ENCODE data around the gene METTL9. TPM values are rescaled to one million over a fixed set of nuclear protein-coding genes. Genes with fewer than 3 reads are reported as not detected.

Gene METTL9
- total and polyA plus RNA-seq, 9 of the 15 experiments (the other 6 are each of a cell fraction or from before 2014, with no cell fraction given), result 12.2 to 107 (median 79.1) TPM

GRCh38 chr16:21620592-21620991 lies 21.2 kb downstream of the METTL9 start:
- H3K4me2 ChIP-seq (ENCODE audit: insufficient read depth, low read length), result no peak overlapping the region
- BruUV-seq (replicated peaks), result no TSS peak
- no peak overlapping the region for H3K4me3 ChIP-seq
- no peak overlapping the region for H3K27ac ChIP-seq (ENCODE audit: extremely low read depth, low read depth, low read length)
- peaks cover 41% of the 10 kb centered on the region for H3K36me3 ChIP-seq (ENCODE audit: control insufficient read depth, insufficient read depth, low read length)
- peaks cover 0 to 6% of the 10 kb centered on the region in 2 experiments; a peak in 3 of 5 replicates for H3K4me1 ChIP-seq (replicated peaks in 1 of 2; ENCODE audit: control insufficient read depth in 2 of 2, insufficient read depth in 2 of 2, low read length in 2 of 2)
- in situ Hi-C loops (cut with MboI), result no loop called here
- intact Hi-C loops (cut with micrococcal nuclease), result no loop called here
- no peaks in the 10 kb centered on the region for H3K9me1 ChIP-seq (ENCODE audit: control insufficient read depth, insufficient read depth, low read length)
- no peak for TF ChIP-seq NCOR1 (IDR thresholded peaks at IDR 0.05)
- TF ChIP-seq PRPF4 (IDR thresholded peaks at IDR 0.05; ENCODE audit: insufficient read depth, low read depth, low read length, poor library complexity, severe bottlenecking), result no peak
- no peak for TF ChIP-seq SRSF1 (IDR thresholded peaks at IDR 0.05; ENCODE audit: low read depth, low read length)
- TF ChIP-seq NFE2 (IDR thresholded peaks at IDR 0.05; ENCODE audit: low read depth), result no peak
- H3K27me3 ChIP-seq (ENCODE audit: control insufficient read depth in 2 of 2, insufficient read depth in 2 of 2, low read length in 2 of 2), result no peaks in the 10 kb centered on the region
- POLR2A ChIA-PET, result interaction anchor here (1.2 to 2.3 kb wide), 4 partner anchors 9 to 20 kb away, joined by 3 to 8 read pairs (median 4); no protein-coding TSS in a partner anchor
- no peak for FAIRE-seq
- H2AFZ ChIP-seq (ENCODE audit: low read depth, low read length), result no peak overlapping the region
- H3K9me3 ChIP-seq (replicated peaks; ENCODE audit: control insufficient read depth, insufficient read depth, low read depth, low read length), result no peaks in the 10 kb centered on the region
- no peak for DNase-seq (ENCODE audit: extremely low read depth in 1 of 4, low spot score in 3 of 4)
- H4K20me1 ChIP-seq (replicated peaks; ENCODE audit: control insufficient read depth, insufficient read depth, low read length), result 0 out of 2 replicates have a peak, but pooled peaks cover 3% of the 10 kb centered on the region
- no peak overlapping the region for H3K9ac ChIP-seq (ENCODE audit: insufficient read depth in 1 of 2, low read depth in 2 of 2, low read length in 2 of 2)
- H3K79me2 ChIP-seq (ENCODE audit: control insufficient read depth, insufficient read depth, low read length), result peaks cover 2% of the 10 kb centered on the region; the same call in 1 of the 3 replicates
- CTCF ChIA-PET (ENCODE audit: low intra/inter-chr PET ratio), result no interaction called here
- ATAC-seq, result no peak

DNA sequence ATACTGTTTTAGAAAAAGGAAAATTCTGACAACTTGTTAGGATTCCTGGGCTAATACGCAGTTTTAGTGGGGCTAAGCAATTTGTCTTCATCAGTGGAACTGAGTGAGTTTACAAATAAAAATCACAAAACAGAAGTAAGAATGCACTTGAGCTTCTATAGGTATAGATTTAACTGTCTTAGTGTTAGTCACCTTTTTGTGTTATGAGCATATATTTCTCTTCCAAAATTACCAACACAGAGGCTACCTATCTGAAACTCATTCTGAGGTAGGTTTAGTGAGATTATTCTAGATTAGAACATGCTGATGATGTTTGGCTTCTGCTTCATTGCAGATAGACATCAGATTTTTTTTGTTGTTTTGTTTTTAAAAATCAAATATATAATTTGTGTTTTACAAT lies 23.2 kb downstream of the METTL9 start:
- H3K36me3 ChIP-seq (ENCODE audit: control insufficient read depth, insufficient read depth, low read length), result peaks cover 49% of the 10 kb centered on the region
- no peaks in the 10 kb centered on the region for H3K9me1 ChIP-seq (ENCODE audit: control insufficient read depth, insufficient read depth, low read length)
- ATAC-seq (no peak), DNase-seq (ENCODE audit: extremely low read depth in 1 of 4, low spot score in 3 of 4) (no peak), FAIRE-seq (no peak)
- in situ Hi-C loops (cut with MboI), result no loop called here
- POLR2A ChIA-PET, result interaction anchor here (1.3 to 2.3 kb wide), 4 partner anchors 9 to 22 kb away, joined by 3 to 8 read pairs (median 5); no protein-coding TSS in a partner anchor
- H4K20me1 ChIP-seq (replicated peaks; ENCODE audit: control insufficient read depth, insufficient read depth, low read length), result 0 out of 2 replicates have a peak, but pooled peaks cover 3% of the 10 kb centered on the region
- peaks cover 0 to 6% of the 10 kb centered on the region in 2 experiments; a peak in 2 of 5 replicates for H3K4me1 ChIP-seq (replicated peaks in 1 of 2; ENCODE audit: control insufficient read depth in 2 of 2, insufficient read depth in 2 of 2, low read length in 2 of 2)
- H3K79me2 ChIP-seq (ENCODE audit: control insufficient read depth, insufficient read depth, low read length), result no peaks in the 10 kb centered on the region
- H3K9ac ChIP-seq (ENCODE audit: insufficient read depth in 1 of 2, low read depth in 2 of 2, low read length in 2 of 2), result no peak overlapping the region
- intact Hi-C loops (cut with micrococcal nuclease), result no loop called here
- TF ChIP-seq NR0B1 (IDR thresholded peaks at IDR 0.05; ENCODE audit: partially characterized antibody) (no peak), MBD2 (IDR thresholded peaks at IDR 0.05; ENCODE audit: borderline replicate concordance, low read depth) (no peak), PHTF2 (CRISPR knock-in tag; IDR thresholded peaks at IDR 0.05) (no peak)
- no peak overlapping the region for H3K4me3 ChIP-seq
- WGBS (ENCODE audit: insufficient coverage, low coverage, missing lambda C conversion rate), result 94% methylated on average over 1 of the region's 1 CpG
- no TSS peak for BruUV-seq (replicated peaks)
- no peaks in the 10 kb centered on the region for H3K9me3 ChIP-seq (replicated peaks; ENCODE audit: control insufficient read depth, insufficient read depth, low read depth, low read length)
- no peak overlapping the region for H3K4me2 ChIP-seq (ENCODE audit: insufficient read depth, low read length)
- no peaks in the 10 kb centered on the region for H3K27me3 ChIP-seq (ENCODE audit: control insufficient read depth in 2 of 2, insufficient read depth in 2 of 2, low read length in 2 of 2)
- H2AFZ ChIP-seq (ENCODE audit: low read depth, low read length), result no peak overlapping the region
- CTCF ChIA-PET (ENCODE audit: low intra/inter-chr PET ratio), result no interaction called here
- no peak overlapping the region for H3K27ac ChIP-seq (ENCODE audit: extremely low read depth, low read depth, low read length)

Measured in K562 (cell line).